Amniotic epithelial cell (primary cell): ENCODE results near the gene CSNK2A1.
"Not testable (repeated sequence)": the region's sequence is repeated elsewhere in the genome, so short reads cannot be mapped to it uniquely, and the experiment has no call there.

Experiments used
- DNase-seq: peaks from one replicate; pipeline ENCODE4 v3.0.0-alpha.2; 2010; ENCODE audit warnings: low read depth

Gene CSNK2A1

DNA sequence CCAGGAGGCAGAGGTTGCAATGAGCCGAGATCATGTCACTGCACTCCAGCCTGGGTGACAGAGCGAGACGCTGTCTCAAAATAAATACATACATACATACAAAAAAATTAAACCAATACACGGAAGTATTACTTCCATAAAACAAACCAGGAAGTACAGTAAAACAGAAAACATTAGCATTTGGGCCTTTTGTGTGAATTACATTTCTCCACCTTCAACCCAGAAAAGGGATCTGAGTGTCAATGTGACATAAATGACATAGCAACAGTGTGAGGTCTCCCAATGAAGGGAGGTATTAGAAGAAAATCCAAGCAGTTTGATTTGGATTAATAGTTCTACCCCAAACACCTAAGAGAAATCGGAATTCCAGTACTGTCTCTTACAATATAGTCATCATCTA, 10.1 kb downstream of the CSNK2A1 start:
- no peak for DNase-seq

DNA sequence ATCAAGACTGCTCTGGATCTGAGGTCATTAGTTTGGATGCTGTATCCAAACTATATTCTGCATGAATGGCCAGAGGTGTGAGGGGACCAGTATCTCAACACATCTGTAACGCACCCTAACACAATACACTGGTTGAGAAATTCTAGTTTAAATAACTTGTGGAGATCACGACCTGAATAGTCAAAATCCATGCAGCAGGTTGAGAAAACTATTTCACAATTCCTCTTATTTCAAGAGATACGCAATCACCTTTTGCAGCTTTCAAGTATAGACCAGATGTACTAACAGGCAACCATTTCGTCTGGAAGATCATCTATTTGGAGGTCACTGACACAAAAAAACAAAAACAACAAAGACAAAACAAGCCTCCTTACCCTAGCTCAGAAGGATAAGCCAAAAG, 11.1 kb downstream of the CSNK2A1 start:
- no peak for DNase-seq

DNA sequence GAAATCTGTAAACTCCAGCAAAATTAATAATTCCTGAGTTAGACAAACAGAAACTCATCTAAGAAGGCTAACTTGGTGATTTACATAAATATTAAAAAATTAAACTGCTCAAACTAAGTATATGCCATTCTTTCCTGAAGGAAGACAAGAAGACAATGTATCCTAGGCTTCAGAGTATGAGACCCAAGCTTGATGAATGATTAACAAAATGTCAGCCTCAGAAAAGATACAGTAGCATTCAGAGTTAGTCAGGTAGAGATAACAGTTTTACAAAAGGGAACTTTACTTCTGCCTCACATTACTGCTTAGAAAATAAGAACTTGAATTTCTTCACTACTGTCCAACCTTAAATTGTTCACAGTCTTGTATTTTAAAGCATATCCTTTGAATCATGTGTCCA, 12.0 kb downstream of the CSNK2A1 start:
- DNase-seq: peak; percentile 15

DNA sequence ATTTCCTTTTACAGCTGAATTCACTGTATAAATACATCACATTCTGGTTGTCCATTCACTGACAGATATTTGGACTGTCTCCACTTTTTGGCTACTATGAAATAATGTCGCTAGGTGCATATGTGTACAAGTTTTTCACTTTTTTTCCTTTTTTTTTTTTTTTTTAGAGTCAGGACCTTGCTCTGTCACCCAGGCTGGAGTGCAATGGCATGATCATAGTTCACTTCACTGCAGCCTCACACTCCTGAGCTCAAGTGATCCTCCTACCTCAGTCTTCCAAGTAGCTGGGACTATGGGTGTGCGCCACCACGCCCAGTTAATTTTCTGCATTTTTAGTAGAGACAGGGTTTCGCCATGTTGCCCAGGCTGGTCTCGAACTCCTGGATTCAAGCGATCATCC, 13.3 kb downstream of the CSNK2A1 start:
- no peak for DNase-seq

DNA sequence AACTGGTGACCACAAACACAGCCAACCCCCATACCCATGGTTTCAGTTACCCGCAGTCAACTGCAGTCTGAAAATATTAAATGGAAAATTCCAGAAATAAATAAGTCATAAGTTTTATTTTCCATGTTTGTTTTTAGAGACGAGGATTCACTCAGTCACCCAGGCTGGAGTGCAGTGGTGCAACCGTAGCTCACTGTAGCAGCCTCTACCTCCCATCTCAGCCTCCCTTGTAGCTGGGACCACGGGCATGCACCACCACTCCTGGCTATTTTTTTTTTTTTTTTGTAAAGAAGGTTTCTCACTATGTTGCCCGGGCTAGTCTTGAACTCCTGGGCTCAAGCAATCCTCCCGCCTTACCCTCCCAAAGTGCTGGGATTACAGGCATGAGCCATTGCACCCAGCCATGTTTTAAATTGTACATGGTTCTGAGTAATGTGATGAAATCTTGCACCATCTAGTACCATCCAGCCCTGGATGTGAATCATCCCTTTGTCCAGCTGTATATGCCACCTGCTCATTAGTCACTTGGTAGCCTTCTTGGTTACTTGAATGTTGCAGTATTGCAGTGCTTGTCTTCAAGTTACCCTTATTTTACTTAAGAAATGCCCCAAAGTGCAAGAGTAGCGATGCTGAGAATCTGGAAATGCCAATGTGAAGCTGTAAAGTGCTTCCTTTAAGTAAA, 14.5 kb downstream of the CSNK2A1 start:
- peak; percentile 95 for DNase-seq

DNA sequence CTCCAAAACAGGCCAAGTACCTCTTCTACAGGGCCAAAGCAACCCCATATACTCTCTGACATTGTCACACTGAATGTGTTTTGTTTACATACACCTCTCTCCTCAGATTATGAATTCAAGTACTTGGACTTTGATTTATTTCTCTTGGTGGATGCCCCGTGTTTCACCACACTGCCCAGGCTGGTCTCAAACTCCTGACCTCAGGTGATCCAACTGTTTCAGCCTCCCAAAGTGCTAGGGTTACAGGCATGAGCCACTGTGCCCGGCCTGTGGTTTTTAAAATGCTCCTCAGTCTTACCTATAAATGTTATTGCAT, 16.1 kb downstream of the CSNK2A1 start:
- DNase-seq: no peak

DNA sequence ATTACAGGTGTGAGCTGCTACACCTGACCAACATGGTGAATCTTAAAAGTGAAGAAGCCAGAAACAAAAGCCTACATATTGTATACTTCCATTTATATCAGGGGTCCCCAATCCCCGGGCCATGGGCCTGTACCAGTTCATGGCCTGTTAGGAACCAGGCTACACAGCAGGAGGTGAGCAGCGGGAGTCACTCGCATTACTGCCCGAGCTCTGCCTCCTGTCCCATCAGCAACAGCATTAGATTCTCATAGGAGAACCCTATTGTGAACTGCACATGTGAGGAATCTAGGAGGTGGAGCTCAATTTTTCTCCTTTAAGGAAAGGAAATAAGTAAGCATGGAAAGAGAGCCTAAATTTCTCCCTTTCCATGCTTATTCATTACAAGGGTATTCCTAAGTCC, 21.7 kb downstream of the CSNK2A1 start:
- no peak for DNase-seq

DNA sequence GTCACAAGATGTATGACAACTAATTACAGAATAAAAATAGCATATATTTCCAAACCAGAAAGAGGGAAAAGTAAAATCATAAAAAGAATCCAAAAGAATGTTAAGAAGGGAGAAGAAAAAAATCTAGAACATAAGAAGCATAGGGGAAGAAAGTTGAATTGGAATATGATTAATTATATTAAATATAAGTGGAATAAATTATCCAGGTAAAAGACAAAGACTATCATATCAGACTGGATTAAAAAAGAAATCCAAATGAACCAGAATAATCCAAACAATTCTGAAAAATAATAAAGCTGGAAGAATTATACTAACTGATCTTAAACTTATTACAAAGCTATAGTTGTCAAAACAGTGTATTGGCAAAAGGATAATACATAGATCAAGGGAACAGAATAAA, 23.6 kb downstream of the CSNK2A1 start:
- DNase-seq: no peak

DNA sequence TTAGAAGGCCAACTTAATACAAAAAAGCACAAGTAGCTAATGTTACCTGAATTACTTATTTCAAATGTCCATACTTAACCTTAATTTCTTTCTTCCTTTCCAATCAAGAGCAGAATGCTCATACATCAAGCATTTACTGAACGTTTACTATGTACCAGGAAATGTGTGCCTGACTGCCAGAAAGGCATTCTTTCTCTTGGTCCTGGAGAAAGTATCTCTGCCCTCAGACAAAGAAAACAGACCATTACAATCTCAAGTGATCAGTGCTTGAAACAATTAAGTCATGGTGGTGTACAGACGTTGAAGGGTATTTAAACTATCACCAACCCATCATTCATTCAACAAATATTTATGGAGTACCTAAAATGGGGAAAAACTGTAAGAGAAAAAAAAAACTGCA, 26.4 kb downstream of the CSNK2A1 start:
- no peak for DNase-seq

DNA sequence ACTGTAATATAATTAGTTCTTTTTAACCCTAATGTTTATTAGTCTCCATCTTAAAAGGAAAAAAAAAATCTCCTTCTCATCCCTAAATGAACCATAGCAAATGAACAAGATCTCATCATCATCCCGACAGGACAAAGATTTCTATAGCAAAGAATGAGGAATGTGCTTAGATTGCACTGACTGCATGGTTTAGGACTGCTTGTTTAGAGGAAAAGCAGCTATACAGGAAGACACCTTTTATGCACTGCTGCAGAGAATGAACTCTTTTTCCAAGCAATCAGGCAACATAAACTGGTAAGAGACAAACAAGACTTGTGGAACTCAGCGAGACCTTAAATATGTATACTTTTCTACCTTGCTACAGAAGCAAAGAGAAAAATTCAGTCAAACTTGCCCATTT, 26.8 kb downstream of the CSNK2A1 start:
- no peak for DNase-seq

DNA sequence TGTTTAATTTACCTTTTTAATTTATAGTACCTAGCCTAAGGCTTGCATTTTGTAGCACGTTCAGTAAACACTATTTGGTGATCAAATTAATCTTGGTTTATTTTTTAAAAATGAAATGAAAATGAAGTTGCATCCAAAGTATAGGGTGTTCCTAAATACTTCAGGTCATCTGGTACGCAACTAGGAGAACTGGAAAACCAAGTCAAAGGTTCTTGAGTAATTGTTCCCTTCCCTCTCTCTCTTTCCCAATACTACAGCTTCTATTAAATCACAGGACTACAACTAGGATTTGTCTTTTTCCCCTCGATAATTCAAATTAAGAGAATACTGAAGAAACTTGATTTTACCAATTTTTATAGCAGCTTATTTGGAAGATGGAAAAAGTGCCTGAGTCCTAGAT, 27.9 kb downstream of the CSNK2A1 start:
- DNase-seq: no peak

DNA sequence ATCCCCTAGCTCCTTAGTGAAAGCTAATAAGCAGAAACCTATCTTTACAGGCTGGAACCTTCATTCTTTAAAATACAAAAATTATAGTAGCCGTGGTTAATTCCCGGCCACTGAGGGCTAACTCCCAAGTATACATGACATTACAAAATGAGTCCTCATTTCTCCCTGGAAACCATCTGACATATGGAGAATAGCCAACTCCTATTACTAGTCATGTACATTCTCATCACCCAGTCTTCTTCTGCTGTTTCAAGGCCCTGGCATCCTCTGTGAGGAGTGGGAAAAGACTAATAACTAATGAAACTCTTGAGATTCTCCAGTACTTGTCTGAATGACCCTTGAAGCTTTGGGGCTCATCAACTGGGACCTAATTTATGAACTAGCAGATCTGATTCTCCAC, 30.2 kb downstream of the CSNK2A1 start:
- peak; percentile 32 for DNase-seq

DNA sequence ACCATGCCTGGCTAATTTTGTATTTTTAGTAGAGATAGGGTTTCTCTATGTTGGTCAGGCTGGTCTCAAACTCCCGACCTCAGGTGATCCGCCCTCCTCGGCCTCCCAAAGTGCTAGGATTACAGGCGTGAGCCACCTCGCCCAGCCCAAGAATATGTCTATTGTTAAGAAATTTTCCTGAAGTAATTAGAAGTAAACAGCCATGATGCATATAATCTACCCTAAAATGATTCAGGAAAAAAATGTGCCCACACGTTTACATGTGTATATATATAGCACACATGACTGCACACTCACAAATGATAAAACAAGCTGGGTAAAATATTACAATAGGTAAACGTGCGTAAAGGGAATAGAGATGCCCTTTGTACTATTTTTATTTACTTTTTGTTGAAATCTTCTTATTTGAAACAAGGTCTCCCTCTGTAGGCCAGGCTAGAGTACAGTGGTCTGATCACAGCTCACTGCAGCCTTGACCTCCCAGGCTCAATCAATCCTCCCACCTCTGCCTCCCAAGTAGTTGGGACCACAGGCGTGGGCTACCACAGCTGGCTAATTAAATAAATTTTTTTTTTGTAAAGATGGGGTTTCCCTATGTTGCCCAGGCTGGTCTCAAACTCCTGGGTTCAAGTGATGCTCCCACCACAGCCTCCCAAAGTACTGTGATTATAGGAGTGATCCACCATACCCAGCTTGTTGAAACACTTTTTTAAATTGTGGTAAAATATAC, 33.1 kb downstream of the CSNK2A1 start:
- DNase-seq: not testable (repeated sequence)

DNA sequence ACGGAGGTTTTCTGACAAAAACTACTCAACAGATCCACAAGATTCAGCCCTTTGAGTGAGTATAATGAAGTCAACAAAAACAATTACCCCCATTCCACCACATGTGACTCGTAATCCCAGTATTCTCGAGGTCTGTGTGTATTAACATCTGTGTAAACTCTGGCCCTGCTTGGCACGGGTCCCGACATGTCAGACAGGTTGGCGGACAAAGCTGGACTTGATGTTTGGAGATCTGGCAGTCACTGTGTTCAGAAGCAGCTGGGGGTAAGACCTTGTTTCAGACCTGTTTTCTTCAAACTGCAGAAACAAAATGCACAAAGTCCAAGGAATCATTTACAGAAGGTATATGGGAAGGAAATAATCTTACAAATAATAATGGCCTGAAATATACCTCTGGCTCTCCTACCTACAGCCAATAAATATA, 35.2 kb downstream of the CSNK2A1 start:
- peak; percentile 51 for DNase-seq

DNA sequence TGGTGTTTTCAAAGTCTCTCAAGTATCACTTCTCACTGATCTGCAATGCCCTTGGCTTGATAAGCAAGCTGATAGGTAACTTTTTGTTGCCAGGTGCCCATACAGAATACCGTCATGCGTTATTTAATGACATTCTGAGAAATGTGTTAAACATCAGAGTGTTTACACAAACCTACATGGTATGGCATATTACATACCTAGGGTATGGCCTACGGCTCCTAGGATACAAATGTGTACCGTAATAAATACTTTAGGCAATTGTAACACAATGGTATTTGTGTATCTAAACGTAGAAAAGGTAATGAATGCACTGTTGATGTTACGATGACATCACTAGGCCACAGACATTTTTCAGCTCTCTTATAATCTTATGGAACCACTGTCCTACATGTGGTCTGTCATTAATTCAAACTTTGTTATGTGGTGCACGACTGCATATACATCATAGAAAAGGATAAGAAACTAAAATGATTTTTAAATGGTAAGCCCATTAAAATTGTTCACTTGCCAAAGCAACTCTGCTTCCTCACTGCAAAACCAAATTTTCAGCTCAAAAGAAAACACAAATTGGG, 35.7 kb downstream of the CSNK2A1 start:
- no peak for DNase-seq

DNA sequence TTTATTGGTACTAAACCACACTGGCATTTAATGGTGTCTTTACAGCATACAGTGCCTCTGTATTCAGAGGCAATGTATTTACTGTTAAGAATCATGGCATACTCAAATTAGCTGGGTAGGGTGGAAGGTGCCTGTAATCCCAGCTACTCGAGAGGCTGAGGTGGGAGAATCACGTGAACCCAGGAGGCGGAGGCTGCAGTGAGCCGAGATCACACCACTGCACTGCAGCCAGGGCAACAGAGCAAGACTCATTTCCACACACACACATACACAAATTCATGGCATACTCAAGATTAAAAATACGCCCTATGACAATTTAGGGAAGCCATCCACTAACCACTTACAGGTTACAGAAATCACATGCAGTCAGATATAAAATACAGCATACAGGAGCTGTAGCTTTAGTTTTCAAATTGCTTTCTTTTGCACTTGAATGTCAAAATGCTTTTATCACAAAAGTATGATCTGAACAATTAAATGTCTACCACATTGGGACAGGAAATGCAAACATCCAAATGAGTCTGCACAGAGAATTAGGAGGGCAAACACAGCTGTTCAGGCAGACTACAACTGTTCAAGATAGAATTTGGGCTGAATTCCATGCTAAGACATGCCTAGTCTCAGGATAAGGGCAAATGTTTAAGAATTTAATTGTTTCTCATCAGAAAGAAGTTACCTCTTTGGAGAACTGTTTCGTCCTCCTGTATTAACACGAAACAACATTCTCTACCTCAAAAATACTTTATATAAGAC, 36.4 kb downstream of the CSNK2A1 start:
- DNase-seq: no peak

DNA sequence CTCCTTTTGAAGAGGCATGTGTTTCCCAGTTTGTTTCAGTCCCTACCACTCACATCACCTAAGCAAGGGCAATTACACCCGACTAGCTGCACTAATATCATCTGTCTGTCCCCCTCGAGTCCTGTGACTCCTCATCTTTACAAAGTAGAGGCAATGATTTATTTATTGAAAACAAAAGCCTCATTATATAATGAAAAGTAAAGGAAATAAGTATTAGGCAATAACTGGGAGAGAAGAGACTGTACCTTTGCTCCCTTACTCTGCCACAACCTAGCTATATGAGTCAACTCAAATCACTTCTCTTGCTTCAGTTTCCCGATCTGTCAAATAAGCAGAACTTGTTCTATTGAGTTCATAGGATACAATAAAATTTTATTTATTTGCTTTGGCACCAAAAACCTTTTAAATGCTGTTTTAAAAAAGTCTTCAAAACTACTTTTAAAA, 38.9 kb downstream of the CSNK2A1 start:
- no peak for DNase-seq

DNA sequence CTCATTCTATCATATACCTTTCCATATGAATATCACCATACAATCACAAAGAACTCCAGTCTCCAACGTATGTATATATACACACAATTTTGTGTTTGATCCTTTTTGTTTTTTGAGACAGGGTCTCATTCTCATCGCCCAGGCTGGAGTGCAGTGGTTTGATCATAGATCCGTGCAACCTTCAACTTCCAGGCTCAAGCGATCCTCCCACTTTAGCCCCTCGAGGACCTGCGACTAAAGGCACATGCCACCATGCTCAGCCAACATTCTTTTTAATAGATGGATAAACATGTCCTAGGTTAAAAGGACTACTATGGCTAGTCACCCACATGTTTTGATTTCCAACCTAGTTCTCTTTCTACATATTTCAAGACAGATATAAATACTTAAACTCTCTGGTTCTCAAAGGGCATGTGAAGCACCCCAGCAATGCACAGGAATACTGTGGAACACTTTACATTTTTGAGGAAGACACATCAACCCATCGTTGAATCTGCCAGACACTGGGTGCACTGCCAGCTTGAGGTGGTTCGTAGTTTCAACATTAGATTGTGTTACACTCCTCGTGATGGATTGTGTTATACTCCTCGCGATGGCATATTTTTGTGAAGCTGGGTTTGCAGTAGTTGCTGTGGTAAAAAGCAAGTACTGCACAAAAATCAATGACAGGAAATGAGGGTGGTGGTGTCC, 40.4 kb downstream of the CSNK2A1 start:
- no peak for DNase-seq

DNA sequence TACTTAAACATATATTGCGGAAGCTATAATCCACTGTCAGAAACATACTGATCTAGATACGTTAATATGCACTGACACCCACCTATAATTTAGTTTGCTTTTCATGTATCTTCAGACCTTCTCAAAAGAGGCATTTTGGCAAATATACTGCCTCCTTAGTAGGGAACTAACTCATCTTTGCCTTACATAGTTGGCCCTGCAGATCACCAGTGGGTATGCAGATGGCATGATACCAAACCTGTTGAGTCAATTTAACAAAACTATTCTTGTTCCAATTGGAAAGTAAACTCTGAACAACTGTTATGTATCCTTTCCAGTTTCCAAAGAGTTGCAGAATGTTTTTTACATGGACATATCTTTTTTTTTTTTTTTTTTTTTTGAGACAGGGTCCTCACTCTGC, 45.6 kb downstream of the CSNK2A1 start:
- DNase-seq: no peak

DNA sequence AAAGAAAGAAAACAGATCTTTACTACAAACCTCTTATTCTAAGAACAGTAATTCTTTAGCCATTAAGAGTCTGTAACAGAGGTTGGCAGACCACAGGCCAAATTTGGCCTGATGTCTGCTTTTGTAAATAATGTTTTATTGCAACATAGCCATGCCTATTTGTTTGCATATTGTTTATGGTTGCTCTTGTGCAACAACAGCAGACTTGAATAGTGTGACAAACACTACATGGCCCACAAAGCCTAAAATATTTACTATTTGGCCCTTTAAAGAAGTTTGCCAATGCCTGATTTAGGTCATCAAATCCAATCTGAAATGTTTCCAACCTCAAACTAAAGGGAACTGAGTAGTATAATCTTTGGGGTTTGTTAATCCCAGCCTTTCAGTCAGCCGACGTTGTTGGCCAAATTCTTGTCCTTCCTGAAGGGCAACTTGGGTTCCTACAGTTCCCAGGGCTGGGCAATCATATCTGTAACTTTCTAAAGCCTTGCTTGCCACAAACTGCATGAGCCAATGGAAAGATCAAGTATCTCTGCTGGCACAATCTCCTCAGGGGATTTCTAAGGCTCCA, 47.4 kb downstream of the CSNK2A1 start:
- DNase-seq: peak; percentile 87

DNA sequence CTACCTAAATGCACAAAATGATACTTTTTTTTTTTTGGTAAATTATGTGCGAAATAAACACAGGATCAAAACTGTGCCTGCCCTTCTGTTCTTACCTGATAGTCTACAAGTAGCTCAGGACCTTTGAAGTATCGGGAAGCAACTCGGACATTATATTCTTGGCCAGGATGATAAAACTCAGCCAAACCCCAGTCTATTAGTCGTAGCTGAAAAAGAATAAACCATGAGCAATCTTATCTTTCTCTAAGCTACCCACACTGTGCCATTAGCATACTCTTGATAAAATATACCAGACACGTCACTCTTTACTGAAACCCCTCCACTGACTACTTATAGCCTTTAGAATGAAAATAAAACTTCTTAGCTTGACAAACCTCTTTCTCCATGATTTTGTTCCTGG, 51.4 kb downstream of the CSNK2A1 start:
- DNase-seq: peak; percentile 23

DNA sequence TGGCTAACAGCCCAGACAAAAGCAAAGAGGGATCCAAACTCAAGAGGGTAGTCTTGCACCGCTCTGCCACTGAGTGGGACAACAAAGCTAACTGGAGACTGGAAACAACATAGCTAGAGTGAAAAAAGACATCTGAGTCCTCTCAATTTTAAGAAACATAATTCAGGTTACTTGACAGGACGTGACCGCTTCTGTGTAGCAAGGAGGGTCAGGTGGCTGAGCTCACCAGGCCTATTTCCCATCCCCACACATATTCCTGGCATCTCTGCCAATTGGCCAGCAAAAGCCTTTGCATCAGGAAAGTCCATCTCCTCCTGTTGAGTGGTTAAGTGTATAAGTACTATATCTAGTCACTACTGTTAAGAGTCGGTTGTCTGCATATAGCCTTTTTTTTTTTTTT, 55.9 kb downstream of the CSNK2A1 start:
- DNase-seq: no peak
